Neural cell (in vitro differentiated cells): ENCODE measurements around the gene CDC6.

Experiments
- CTCF ChIP-seq: fragments of 450-650 bp; IDR thresholded peaks from 2 replicates; pipeline ENCODE4 v1.5.1; 2014; ENCODE audit warnings: antibody characterized with exemption, mild to moderate bottlenecking, moderate library complexity; ENCODE audit not compliant: poor library complexity, severe bottlenecking
- EP300 ChIP-seq: fragments of 450-650 bp; conservative IDR thresholded peaks from 2 replicates; pipeline ENCODE4 v1.6.1; 2014; ENCODE audit warnings: antibody characterized with exemption, mild to moderate bottlenecking, moderate library complexity; ENCODE audit not compliant: poor library complexity, severe bottlenecking
- EZH2 ChIP-seq: fragments of 200-600, 300-800 bp; shearing (Covaris generic), sonication (generic); IDR thresholded peaks from 2 replicates; pipeline ENCODE4 v1.6.1; 2014; ENCODE audit warnings: antibody characterized with exemption, low read length, borderline replicate concordance, mild to moderate bottlenecking; ENCODE audit not compliant: insufficient read depth, poor library complexity, severe bottlenecking
- POLR2AphosphoS5 ChIP-seq: IDR thresholded peaks from 2 replicates; pipeline ENCODE4 v1.6.1; 2012
- REST ChIP-seq: IDR thresholded peaks from 2 replicates; pipeline ENCODE4 v1.6.1; 2012; ENCODE audit warnings: borderline replicate concordance
- SMC3 ChIP-seq: fragments of 450-650 bp; conservative IDR thresholded peaks from 2 replicates; pipeline ENCODE4 v1.6.1; 2014; ENCODE audit warnings: antibody characterized with exemption, mild to moderate bottlenecking, moderate library complexity; ENCODE audit not compliant: poor library complexity
- TAF1 ChIP-seq: IDR thresholded peaks from 2 replicates; pipeline ENCODE4 v1.6.1; 2012; ENCODE audit warnings: low read depth

- TF ChIP-seq CTCF (no peak), SMC3 (no peak), REST (no peak), POLR2AphosphoS5 (no peak), TAF1 (no peak), EZH2 (no peak), EP300 (no peak)
Observed at GRCh38 chr17:40253565-40253964, 34.1 kb upstream of the CDC6 start.
